OCI-LY7 (cell line): ENCODE data around the gene TJP1.

Source experiments
- CTCF ChIP-seq: fragments of 200-600 bp; sonication (generic); conservative IDR thresholded peaks from 2 replicates; pipeline ENCODE4 v1.5.1; 2014; ENCODE audit warnings: mild to moderate bottlenecking, antibody characterized with exemption, low read length, moderate library complexity, mixed read lengths
- EZH2phosphoT487 ChIP-seq: fragments of 200-600 bp; sonication (generic); IDR thresholded peaks from 2 replicates; pipeline ENCODE4 v1.6.1; 2018; ENCODE audit warnings: low read depth, borderline replicate concordance, mild to moderate bottlenecking, mixed run types, antibody characterized with exemption, low read length, moderate library complexity, mixed read lengths

- TF ChIP-seq CTCF (no peak), EZH2phosphoT487 (no peak)
Measured at GRCh38 chr15:29670266-29670665, 152.0 kb downstream of the TJP1 start.
